Coronary artery (tissue), 2 donors: ENCODE data around the gene TPSB2.
"Not testable (repeated sequence)": the region's sequence is repeated elsewhere in the genome, so short reads cannot be mapped to it uniquely, and the experiment has no call there.

Source experiments
- DNase-seq: peaks from one replicate; pipeline ENCODE4 v3.0.0-alpha.2; 2017; ENCODE audit warnings: low spot score
- H3K27ac ChIP-seq, 2 donors: fragments of 200-600 bp; sonication (generic); one replicate each; pipeline ENCODE4 v1.5.1; 2016 to 2019
- H3K4me3 ChIP-seq: fragments of 200-600 bp; sonication (generic); 2 replicates; pipeline ENCODE4 v1.5.1; 2016; ENCODE audit warnings: mild to moderate bottlenecking, moderate library complexity
- TF ChIP-seq, protein P1 (sequence below): fragments of 200-600 bp; sonication (generic); IDR thresholded peaks from one replicate; pipeline ENCODE4 v1.5.1; 2019; ENCODE audit warnings: antibody characterized with exemption

The TPSB2 gene

GRCh38 chr16:1230084-1230470, at the start of gene TPSB2:
TSS of gene TPSB2 (minus strand) at chr16:1230184. CDS start at chr16:1229951, 233 bp downstream.
- DNase-seq, H3K27ac ChIP-seq: not testable (repeated sequence)

DNA sequence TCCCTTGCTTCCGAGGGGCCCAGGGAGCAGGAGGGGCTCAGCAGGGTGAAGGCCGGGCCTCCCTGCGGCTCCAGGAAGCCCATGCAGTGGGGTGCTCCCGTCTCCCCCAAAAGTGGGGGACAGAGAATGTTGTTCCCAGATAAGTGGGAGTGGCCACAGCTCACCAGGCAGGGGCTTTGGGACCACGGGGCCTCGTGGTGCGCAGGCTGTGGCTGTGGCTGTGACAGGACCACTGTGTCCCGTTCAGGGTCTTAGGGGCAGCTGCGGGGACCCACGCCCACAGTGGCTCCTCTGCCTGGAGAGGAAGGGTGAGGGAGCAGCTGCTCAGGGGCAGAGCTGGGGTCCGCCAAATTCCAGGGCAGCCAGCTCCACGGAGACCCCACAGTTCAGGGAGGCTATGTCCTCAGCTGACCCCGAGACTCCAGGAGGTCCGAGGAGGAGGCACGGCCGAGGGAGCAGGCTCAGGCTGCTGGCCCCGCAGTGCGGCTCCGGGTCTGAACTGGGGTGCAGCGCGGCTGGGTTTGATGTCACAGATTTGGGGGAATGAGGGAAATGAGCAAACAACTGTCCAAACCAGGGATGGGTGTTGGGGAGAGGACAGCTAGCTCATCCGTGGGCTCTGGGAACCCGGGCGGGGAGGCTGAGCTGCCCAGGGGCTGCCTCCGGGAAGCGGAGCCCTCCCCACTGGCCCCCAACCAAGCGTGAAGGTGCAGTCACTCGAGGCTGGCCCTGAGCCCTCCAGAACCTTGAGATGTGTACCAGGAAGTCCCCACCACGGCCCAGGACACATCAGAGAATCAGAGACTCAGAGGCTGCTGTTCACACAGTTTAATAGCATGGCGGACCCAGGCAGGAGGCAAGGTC, 49.3 kb upstream of the TPSB2 start:
- no peak overlapping the region for H3K27ac ChIP-seq
- DNase-seq, result no peak
- TF ChIP-seq, protein P1, sequence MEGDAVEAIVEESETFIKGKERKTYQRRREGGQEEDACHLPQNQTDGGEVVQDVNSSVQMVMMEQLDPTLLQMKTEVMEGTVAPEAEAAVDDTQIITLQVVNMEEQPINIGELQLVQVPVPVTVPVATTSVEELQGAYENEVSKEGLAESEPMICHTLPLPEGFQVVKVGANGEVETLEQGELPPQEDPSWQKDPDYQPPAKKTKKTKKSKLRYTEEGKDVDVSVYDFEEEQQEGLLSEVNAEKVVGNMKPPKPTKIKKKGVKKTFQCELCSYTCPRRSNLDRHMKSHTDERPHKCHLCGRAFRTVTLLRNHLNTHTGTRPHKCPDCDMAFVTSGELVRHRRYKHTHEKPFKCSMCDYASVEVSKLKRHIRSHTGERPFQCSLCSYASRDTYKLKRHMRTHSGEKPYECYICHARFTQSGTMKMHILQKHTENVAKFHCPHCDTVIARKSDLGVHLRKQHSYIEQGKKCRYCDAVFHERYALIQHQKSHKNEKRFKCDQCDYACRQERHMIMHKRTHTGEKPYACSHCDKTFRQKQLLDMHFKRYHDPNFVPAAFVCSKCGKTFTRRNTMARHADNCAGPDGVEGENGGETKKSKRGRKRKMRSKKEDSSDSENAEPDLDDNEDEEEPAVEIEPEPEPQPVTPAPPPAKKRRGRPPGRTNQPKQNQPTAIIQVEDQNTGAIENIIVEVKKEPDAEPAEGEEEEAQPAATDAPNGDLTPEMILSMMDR, result no peak
- H3K4me3 ChIP-seq, result no peak overlapping the region

More at GRCh38 chr16:1230084-1230470, at the start of gene TPSB2:
- not testable (repeated sequence) for H3K4me3 ChIP-seq

DNA sequence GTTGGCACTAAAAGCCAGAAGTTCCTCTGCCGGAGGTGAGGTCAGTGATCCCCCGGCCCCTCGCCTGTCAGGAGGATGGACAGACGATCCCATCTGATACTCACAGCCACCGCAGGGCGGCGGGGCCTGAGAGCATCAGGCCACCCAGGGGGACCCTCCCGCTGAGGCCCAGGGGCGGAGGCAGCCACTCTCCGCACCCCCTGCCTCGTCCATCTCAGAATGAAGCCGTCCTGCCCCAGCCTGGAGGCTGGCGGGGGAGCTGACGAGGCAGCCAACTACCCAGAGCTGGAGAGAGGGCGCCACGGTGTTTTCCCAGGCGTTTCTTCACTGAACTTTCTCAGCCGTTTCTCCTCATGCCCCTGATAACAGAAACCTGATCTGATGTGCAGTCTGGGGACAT, 48.5 kb upstream of the TPSB2 start:
- DNase-seq, result no peak

DNA sequence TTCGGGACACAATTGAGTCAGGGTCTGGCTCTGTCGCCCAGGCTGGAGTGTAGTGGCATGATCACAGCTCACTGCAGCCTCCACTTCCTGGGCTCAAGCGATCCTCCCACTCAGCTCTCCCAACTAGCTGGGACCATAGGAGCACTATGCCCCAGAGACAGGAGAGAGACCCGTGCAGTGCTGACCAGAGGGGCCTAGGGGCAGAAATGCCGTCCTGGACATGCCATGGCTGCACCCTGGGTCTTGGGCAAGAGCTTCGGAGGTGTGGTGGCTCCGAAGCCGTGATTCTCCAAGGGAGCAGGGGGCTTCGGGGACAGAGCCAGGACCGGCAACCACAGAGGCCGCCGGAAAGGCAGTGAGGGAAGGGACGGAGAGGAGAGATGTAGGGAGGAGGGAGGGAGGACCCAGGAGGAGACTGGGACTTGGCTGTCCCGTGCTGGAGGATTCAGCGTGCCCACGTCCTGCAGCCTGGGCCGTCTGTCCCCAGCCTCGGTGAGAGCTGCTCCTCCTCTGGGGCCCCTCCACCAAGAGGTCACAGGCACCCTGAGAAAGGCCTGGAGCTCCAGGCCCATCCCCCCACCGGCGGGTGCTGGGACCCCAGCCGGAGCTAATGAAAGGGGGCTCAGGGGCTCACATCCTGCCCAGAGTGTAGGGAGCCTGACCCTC, 47.8 kb upstream of the TPSB2 start:
- DNase-seq, result no peak
- TF ChIP-seq, protein P1, result no peak
- Histone ChIP-seq H3K27ac (no peak overlapping the region), H3K4me3 (no peak overlapping the region)

More for the DNA sequence above, 48.5 kb upstream of the TPSB2 start:
- TF ChIP-seq, protein P1, result no peak
- no peak overlapping the region for H3K27ac ChIP-seq
- no peak overlapping the region for H3K4me3 ChIP-seq

GRCh38 chr16:1277151-1277598, 47.2 kb upstream of the TPSB2 start:
- Histone ChIP-seq H3K4me3 (no peak overlapping the region), H3K27ac (no peak overlapping the region)
- TF ChIP-seq, protein P1, result no peak
- DNase-seq, result no peak

DNA sequence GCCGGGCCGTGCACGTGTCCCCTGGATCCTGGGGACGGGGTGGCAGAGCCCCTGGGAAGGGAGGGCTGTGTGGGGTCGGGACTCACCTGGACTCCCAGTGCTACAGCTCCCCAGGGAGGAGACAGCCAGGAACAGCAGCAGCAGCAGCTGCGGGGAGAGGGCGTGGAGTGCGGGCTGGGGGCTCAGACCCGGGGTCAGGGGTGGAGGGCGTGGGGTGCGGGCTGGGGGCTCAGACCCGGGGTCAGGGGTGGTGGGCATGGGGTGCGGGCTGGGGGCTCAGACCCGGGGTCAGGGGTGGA, 46.5 kb upstream of the TPSB2 start:
- H3K27ac ChIP-seq, result no peak overlapping the region
- DNase-seq, result no peak
- H3K4me3 ChIP-seq, result no peak overlapping the region
- TF ChIP-seq, protein P1, result no peak

DNA sequence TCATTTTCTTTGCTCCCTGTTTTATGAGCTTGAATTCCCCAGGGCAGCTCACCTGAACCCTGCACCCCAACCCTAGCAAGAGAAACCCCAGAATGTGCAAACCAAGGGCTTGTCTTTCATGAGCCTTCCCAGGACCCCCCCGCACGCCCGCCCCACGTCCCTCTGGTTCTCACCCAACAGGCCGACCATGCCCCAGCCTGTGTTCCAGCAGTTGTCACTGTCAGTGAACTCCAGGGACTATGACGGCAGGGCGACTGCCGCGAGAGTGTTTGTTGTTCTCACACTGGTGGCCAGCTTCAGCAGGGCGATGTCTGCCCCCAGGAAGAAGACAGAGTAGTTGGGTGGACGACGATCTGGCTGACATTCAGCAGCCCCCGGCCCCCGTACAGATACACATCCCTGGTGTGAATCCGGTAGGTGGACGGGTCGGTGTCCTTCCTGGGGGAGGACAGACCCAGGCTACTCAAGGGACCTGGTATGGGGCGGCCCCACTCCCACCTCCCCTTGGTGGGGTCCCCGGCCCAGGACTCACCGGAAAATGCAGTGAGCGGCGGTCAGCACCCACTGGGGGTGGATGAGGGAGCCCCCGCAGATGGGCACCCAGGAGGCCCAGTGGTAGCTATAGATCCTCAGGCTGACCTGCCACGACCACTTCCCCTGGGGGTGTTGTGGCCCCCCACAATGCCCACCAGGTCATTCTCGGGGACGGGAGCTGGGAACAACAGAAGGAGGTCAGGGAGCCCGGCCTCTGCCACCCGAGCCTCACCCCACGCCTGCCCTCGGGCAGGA, 46.0 kb upstream of the TPSB2 start:
- Histone ChIP-seq H3K27ac (no peak overlapping the region), H3K4me3 (no peak overlapping the region)
- TF ChIP-seq, protein P1, result no peak
- DNase-seq, result no peak
